K562 (cell line): ENCODE results near the gene ANKRD13C. TPM values are rescaled to one million over a fixed set of nuclear protein-coding genes. Genes with fewer than 3 reads are reported as not detected.

Source experiments
- ATAC-seq: fragments of 200-7000 bp; cut with Tn5 transposase; 3 replicates; pipeline ENCODE4 v1.9.1; 2020; ENCODE audit warnings: moderate library complexity
- BruUV-seq: library from RNA; stranded (reverse); fragments of 400-500 nt; replicated peaks from 2 replicates; lab custom pipeline; 2021; lab: Mats Ljungman, UMichigan
- CTCF ChIA-PET: fragments of 300-600 bp; formaldehyde crosslinking; extraction: SDS; loops from one replicate; lab custom pipeline; 2021; ENCODE audit warnings: low intra/inter-chr PET ratio; lab: Yijun Ruan, JAX
- POLR2A ChIA-PET: fragments of 300-600, 350-650 bp; sonication (Branson Sonifier 250); formaldehyde crosslinking; extraction: SDS; loops from one replicate; lab custom pipeline; 2021; ENCODE audit warnings: antibody characterized with exemption, inconsistent platforms; lab: Yijun Ruan, JAX
- DNase-seq, 4 experiments: peaks; one replicate each; pipeline versions ENCODE4 v3.0.0 to v3.0.0-alpha.2; 2011 to 2018; ENCODE audit warnings: low spot score in 3 of 4, mixed read lengths in 3 of 4; ENCODE audit errors: extremely low read depth in 1 of 4
- FAIRE-seq: peaks from 2 replicates; lab custom pipeline; 2011; peaks lifted over from hg19 to GRCh38; lab: Jason Lieb, UNC
- H2AFZ ChIP-seq: 2 replicates; pipeline ENCODE4 v1.6.0; 2011; ENCODE audit warnings: low read depth, low read length, control low read depth, inconsistent platforms
- H3K27ac ChIP-seq: fragments of 200-600 bp; 3 replicates; pipeline ENCODE4 v1.8.0; 2011; ENCODE audit warnings: low read depth, mild to moderate bottlenecking, control low read depth, inconsistent platforms, low read length, moderate library complexity, mixed read lengths; ENCODE audit errors: extremely low read depth
- H3K27me3 ChIP-seq, 2 experiments: fragments of 300-600 bp in 1 of 2; 2 replicates in 1 of 2; 3 replicates in 1 of 2; pipeline versions ENCODE4 v1.6.0 to v1.8.0; 2011; ENCODE audit warnings: inconsistent platforms in 2 of 2, low read length in 2 of 2, mild to moderate bottlenecking in 1 of 2, mixed read lengths in 1 of 2, moderate library complexity in 1 of 2; ENCODE audit not compliant: control insufficient read depth in 2 of 2, insufficient read depth in 2 of 2
- H3K36me3 ChIP-seq: fragments of 300-600 bp; 3 replicates; pipeline ENCODE4 v1.8.0; 2011; ENCODE audit warnings: mild to moderate bottlenecking, low read length, inconsistent platforms; ENCODE audit not compliant: control insufficient read depth, insufficient read depth
- H3K4me1 ChIP-seq, 2 experiments: fragments of 200-600 bp in 1 of 2; replicated peaks in 1 of 2; 2 replicates in 1 of 2; 3 replicates in 1 of 2; pipeline versions ENCODE4 v1.5.1 to v1.8.0; 2011; ENCODE audit warnings: inconsistent platforms in 2 of 2, low read length in 2 of 2, mild to moderate bottlenecking in 1 of 2, mixed read lengths in 1 of 2, moderate library complexity in 1 of 2; ENCODE audit not compliant: control insufficient read depth in 2 of 2, insufficient read depth in 2 of 2
- H3K4me2 ChIP-seq: 2 replicates; pipeline ENCODE4 v1.6.1; 2011; ENCODE audit warnings: low read length, control low read depth, inconsistent platforms, mixed read lengths; ENCODE audit not compliant: insufficient read depth
- H3K4me3 ChIP-seq: fragments of 200-600 bp; sonication (generic), shearing (Covaris generic); 2 replicates; pipeline ENCODE4 v1.5.1; 2016; ENCODE audit warnings: control low read depth, inconsistent platforms
- H3K79me2 ChIP-seq: fragments of 200-600 bp; 3 replicates; pipeline ENCODE4 v1.8.0; 2011; ENCODE audit warnings: low read length, inconsistent platforms; ENCODE audit not compliant: control insufficient read depth, insufficient read depth
- H3K9ac ChIP-seq, 2 experiments: 2 replicates each; pipeline versions ENCODE4 v1.6.0 to v1.6.1; 2011; ENCODE audit warnings: low read depth in 2 of 2, low read length in 2 of 2, control low read depth in 1 of 2, inconsistent platforms in 1 of 2, mild to moderate bottlenecking in 1 of 2, mixed read lengths in 1 of 2; ENCODE audit not compliant: insufficient read depth in 1 of 2
- H3K9me1 ChIP-seq: one replicate; pipeline ENCODE4 v1.6.0; 2011; ENCODE audit warnings: inconsistent platforms, mild to moderate bottlenecking, low read length, moderate library complexity; ENCODE audit not compliant: control insufficient read depth, insufficient read depth
- H3K9me3 ChIP-seq: replicated peaks from 2 replicates; pipeline ENCODE4 v1.5.1; 2011; ENCODE audit warnings: low read depth, low read length, inconsistent platforms; ENCODE audit not compliant: control insufficient read depth, insufficient read depth
- H4K20me1 ChIP-seq: replicated peaks from 2 replicates; pipeline ENCODE4 v1.6.1; 2011; ENCODE audit warnings: low read length, inconsistent platforms, mixed read lengths; ENCODE audit not compliant: control insufficient read depth, insufficient read depth
- CBFA2T2 ChIP-seq: fragments of 450-650 bp; conservative IDR thresholded peaks from 2 replicates; pipeline ENCODE4 v1.6.1; 2017; ENCODE audit warnings: mild to moderate bottlenecking
- CEBPB ChIP-seq: fragments of 450-650 bp; IDR thresholded peaks from 2 replicates; pipeline ENCODE4 v1.6.1; 2016; ENCODE audit warnings: missing genetic modification characterization, missing compliant biosample characterization
- EHMT2 ChIP-seq: fragments of 450-650 bp; IDR thresholded peaks from 2 replicates; pipeline ENCODE4 v1.6.1; 2018; ENCODE audit warnings: antibody characterized with exemption
- KDM4B ChIP-seq, 2 experiments: fragments of 450-650 bp in 1 of 2; sonication (generic) in 1 of 2; IDR thresholded peaks; 2 replicates each; pipeline ENCODE4 v1.6.1; 2016 to 2017; ENCODE audit warnings: borderline replicate concordance in 2 of 2, antibody characterized with exemption in 1 of 2, low read depth in 1 of 2, mild to moderate bottlenecking in 1 of 2
- PCBP2 ChIP-seq: fragments of 200-400 bp; formaldehyde crosslinking; IDR thresholded peaks from 2 replicates; pipeline ENCODE4 v1.6.1; 2018; ENCODE audit warnings: low read length, low read depth, mild to moderate bottlenecking, moderate library complexity; ENCODE audit not compliant: poor library complexity, severe bottlenecking
- SMAD1 ChIP-seq: fragments of 150-350 bp; IDR thresholded peaks from 2 replicates; pipeline ENCODE4 v1.6.1; 2014; ENCODE audit warnings: low read length, low read depth; ENCODE audit not compliant: partially characterized antibody
- TAF7 ChIP-seq: fragments of 450-650 bp; IDR thresholded peaks from 2 replicates; pipeline ENCODE4 v1.6.1; 2016; ENCODE audit warnings: missing genetic modification characterization, missing compliant biosample characterization
- ZNF436 ChIP-seq: fragments of 250-450, 450-650 bp; sonication (Bioruptor Pico); formaldehyde crosslinking; IDR thresholded peaks from 2 replicates; pipeline ENCODE4 v1.7.0; 2020; ENCODE audit warnings: mild to moderate bottlenecking
- ZNF785 ChIP-seq: fragments of 250-450 bp; sonication (Bioruptor Pico); IDR thresholded peaks from 2 replicates; pipeline ENCODE4 v1.4.0; 2020; ENCODE audit warnings: mild to moderate bottlenecking
- in situ Hi-C: fragments of 300-500 bp; cut with MboI; formaldehyde crosslinking; loops from 4 replicates; pipeline ENCODE4 v1.15.0; 2018; ENCODE audit warnings: inconsistent platforms, mixed read lengths
- intact Hi-C: fragments of 100-400 bp; cut with micrococcal nuclease; formaldehyde crosslinking; loops from 2 replicates; pipeline ENCODE4 v1.14.2; 2022
- polyA plus RNA-seq, 8 experiments: library from polyadenylated mRNA; depleted of rRNA in 4 of 8; stranded (reverse) in 5 of 8; unstranded in 3 of 8; fragments of >200 nt; fragmentation: Nextera tagmentation in 2 of 8; fragmentation: Illumina TruSeq in 1 of 8; extraction: Ambion mirVana in 2 of 8; extraction: Trizol in 1 of 8; gene quantifications; 2 replicates each; pipeline versions ENCODE4 v1.2.1 to v1.2.3, GENCODE V29; 2011 to 2014; ENCODE audit warnings: inconsistent platforms in 1 of 8, missing spikeins in 1 of 8
- total RNA-seq, 7 experiments: library from RNA; depleted of rRNA in 6 of 7; stranded (reverse); fragments of >200 nt in 6 of 7; fragmentation: Illumina TruSeq in 2 of 7; extraction: Trizol in 2 of 7; gene quantifications; 2 replicates each; pipeline versions ENCODE4 v1.2.1 to v1.2.3, GENCODE V29; 2011 to 2021; ENCODE audit warnings: low replicate concordance in 1 of 7
- TF ChIP-seq, protein P1 (sequence below): fragments of 450-650 bp; IDR thresholded peaks from 2 replicates; pipeline ENCODE4 v1.6.1; 2016; ENCODE audit warnings: low read depth
- TF ChIP-seq, protein P2 (sequence below): fragments of 250-450 bp; sonication (Bioruptor Pico); IDR thresholded peaks from 2 replicates; pipeline ENCODE4 v1.8.0; 2022; ENCODE audit warnings: inconsistent platforms

Gene ANKRD13C
- total and polyA plus RNA-seq, 9 of the 15 experiments (the other 6 are each of a cell fraction or from before 2014, with no cell fraction given) = 3.4 to 22.8 (median 12.5) TPM

DNA sequence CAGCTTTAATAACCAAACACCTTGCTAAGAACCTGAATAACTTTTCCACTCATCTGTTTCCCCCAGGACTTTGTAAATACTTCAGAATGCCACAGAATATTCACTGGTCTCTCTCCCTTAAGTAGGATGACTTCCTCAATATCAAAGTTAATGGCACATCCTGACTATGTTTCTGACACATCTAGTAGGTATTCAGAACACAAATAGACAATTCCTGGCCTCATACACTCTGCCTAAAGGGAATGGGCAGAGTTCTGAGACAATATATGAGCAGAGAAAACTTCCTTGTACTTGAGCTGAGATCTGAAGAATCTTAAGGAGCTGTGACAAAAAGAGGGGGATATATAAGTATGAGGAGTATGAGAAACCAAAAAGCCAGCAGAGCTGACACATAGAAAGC is 34.8 kb downstream of the ANKRD13C start:
- POLR2A ChIA-PET = interaction anchor here (0.6 to 1.1 kb wide), 2 partner anchors 34 to 542 kb away, joined by 3 to 5 read pairs; no protein-coding TSS in a partner anchor
- Histone ChIP-seq H3K27ac (no peak overlapping the region), H3K4me2 (no peak overlapping the region)

More for the DNA sequence above, 34.8 kb downstream of the ANKRD13C start:
- CTCF ChIA-PET = no interaction called here
- ATAC-seq (no peak), FAIRE-seq (no peak), DNase-seq (no peak)
- H3K9me3 ChIP-seq = no peaks in the 10 kb centered on the region
- peaks cover 32% of the 10 kb centered on the region; the same call in 1 of the 3 replicates for H3K36me3 ChIP-seq
- H3K79me2 ChIP-seq = peaks cover 10% of the 10 kb centered on the region; the same call in 1 of the 3 replicates
- H3K27me3 ChIP-seq = no peaks in the 10 kb centered on the region
- H3K9me1 ChIP-seq = no peaks in the 10 kb centered on the region
- in situ Hi-C loops = no loop called here
- no peak overlapping the region for H2AFZ ChIP-seq
- intact Hi-C loops = loop anchor here (5.0 to 10.0 kb wide), 2 partner anchors 93 to 165 kb away; partner anchors contain the start of gene CTH
- no peak for TF ChIP-seq SMAD1
- TF ChIP-seq, protein P1, sequence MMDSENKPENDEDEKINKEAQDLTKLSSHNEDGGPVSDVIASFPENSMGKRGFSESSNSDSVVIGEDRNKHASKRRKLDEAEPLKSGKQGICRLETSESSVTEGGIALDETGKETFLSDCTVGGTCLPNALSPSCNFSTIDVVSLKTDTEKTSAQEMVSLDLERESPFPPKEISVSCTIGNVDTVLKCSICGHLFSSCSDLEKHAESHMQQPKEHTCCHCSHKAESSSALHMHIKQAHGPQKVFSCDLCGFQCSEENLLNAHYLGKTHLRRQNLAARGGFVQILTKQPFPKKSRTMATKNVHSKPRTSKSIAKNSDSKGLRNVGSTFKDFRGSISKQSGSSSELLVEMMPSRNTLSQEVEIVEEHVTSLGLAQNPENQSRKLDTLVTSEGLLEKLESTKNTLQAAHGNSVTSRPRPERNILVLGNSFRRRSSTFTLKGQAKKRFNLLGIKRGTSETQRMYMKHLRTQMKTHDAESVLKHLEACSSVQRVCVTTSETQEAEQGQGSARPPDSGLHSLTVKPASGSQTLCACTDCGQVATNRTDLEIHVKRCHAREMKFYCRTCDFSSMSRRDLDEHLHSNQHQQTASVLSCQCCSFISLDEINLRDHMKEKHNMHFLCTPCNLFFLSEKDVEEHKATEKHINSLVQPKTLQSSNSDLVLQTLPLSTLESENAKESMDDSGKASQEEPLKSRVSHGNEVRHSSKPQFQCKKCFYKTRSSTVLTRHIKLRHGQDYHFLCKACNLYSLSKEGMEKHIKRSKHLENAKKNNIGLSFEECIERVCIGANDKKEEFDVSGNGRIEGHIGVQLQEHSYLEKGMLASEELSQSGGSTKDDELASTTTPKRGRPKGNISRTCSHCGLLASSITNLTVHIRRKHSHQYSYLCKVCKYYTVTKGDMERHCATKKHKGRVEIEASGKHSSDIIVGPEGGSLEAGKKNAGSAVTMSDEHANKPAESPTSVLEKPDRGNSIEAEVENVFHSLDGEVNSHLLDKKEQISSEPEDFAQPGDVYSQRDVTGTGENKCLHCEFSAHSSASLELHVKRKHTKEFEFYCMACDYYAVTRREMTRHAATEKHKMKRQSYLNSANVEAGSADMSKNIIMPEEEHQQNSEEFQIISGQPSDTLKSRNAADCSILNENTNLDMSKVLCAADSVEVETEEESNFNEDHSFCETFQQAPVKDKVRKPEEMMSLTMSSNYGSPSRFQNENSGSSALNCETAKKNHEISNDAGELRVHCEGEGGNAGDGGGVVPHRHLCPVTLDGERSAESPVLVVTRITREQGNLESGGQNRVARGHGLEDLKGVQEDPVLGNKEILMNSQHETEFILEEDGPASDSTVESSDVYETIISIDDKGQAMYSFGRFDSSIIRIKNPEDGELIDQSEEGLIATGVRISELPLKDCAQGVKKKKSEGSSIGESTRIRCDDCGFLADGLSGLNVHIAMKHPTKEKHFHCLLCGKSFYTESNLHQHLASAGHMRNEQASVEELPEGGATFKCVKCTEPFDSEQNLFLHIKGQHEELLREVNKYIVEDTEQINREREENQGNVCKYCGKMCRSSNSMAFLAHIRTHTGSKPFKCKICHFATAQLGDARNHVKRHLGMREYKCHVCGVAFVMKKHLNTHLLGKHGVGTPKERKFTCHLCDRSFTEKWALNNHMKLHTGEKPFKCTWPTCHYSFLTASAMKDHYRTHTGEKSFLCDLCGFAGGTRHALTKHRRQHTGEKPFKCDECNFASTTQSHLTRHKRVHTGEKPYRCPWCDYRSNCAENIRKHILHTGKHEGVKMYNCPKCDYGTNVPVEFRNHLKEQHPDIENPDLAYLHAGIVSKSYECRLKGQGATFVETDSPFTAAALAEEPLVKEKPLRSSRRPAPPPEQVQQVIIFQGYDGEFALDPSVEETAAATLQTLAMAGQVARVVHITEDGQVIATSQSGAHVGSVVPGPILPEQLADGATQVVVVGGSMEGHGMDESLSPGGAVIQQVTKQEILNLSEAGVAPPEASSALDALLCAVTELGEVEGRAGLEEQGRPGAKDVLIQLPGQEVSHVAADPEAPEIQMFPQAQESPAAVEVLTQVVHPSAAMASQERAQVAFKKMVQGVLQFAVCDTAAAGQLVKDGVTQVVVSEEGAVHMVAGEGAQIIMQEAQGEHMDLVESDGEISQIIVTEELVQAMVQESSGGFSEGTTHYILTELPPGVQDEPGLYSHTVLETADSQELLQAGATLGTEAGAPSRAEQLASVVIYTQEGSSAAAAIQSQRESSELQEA = no peak
- no peak for TF ChIP-seq ZNF436 (CRISPR knock-in tag)
- TF ChIP-seq EHMT2 = no peak
- TF ChIP-seq TAF7 = no peak
- TF ChIP-seq PCBP2 = no peak
- no peak for TF ChIP-seq CBFA2T2
- TF ChIP-seq KDM4B (IDR thresholded peaks at IDR 0.05; ENCODE audit: borderline replicate concordance in 2 of 2, low read depth in 1 of 2) = no peak
- TF ChIP-seq CEBPB (tag) = no peak
- TF ChIP-seq, protein P2, sequence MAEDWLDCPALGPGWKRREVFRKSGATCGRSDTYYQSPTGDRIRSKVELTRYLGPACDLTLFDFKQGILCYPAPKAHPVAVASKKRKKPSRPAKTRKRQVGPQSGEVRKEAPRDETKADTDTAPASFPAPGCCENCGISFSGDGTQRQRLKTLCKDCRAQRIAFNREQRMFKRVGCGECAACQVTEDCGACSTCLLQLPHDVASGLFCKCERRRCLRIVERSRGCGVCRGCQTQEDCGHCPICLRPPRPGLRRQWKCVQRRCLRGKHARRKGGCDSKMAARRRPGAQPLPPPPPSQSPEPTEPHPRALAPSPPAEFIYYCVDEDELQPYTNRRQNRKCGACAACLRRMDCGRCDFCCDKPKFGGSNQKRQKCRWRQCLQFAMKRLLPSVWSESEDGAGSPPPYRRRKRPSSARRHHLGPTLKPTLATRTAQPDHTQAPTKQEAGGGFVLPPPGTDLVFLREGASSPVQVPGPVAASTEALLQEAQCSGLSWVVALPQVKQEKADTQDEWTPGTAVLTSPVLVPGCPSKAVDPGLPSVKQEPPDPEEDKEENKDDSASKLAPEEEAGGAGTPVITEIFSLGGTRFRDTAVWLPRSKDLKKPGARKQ (CRISPR knock-in tag) = no peak
- TF ChIP-seq ZNF785 (CRISPR knock-in tag) = no peak
- H4K20me1 ChIP-seq = no peaks in the 10 kb centered on the region
- H3K4me3 ChIP-seq = no peak overlapping the region
- H3K9ac ChIP-seq = no peak overlapping the region
- no peaks in the 10 kb centered on the region for H3K4me1 ChIP-seq
- no TSS peak for BruUV-seq
